GM21717 (cell line): Measurements from ENCODE around the gene CYYR1.

Source experiments
- ATAC-seq: cut with Tn5 transposase; IDR thresholded peaks from one replicate; pipeline ENCODE4 v1.9.1; 2021; ENCODE audit warnings: mild to moderate bottlenecking, moderate library complexity; ENCODE audit not compliant: unreplicated experiment

The CYYR1 gene

DNA sequence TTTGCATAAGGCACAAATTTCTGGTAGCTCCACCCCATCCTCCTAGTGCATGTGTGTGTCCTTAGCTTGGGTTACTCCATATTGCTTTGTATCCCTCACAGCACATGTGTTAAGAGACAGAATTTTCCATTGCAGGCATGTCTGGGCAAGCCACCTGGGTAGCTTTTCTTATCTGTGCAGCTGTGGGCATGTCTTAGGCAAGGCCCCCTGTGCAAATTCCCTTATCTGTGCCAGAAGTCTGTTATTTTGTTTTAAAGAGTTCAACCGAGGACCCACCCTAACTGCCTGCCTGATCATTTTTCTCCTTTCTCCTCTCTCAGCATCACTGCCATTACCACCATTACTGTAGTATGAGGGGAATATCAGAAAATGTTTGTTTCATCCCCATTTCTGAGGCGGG, 131.9 kb downstream of the CYYR1 start:
- ATAC-seq: no peak

DNA sequence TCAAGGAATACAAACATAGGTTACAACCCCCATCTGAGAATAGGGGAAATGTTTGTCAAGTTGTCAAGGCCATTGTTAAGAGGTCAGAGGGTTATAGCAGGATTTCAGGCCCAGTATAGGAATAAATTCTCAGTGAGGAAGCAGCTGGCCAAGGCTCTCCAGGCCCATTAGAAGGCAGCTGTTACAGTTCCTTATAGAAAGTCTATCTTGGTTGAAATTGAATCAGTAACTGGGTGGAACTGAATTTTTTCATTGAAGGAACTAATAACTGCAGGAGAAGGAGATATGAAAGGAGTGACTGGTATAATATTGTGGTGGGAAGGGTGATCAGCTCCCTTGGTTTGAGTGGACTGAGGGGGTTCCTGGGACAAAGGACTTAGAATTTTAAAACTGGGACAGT, 134.1 kb downstream of the CYYR1 start:
- no peak for ATAC-seq

DNA sequence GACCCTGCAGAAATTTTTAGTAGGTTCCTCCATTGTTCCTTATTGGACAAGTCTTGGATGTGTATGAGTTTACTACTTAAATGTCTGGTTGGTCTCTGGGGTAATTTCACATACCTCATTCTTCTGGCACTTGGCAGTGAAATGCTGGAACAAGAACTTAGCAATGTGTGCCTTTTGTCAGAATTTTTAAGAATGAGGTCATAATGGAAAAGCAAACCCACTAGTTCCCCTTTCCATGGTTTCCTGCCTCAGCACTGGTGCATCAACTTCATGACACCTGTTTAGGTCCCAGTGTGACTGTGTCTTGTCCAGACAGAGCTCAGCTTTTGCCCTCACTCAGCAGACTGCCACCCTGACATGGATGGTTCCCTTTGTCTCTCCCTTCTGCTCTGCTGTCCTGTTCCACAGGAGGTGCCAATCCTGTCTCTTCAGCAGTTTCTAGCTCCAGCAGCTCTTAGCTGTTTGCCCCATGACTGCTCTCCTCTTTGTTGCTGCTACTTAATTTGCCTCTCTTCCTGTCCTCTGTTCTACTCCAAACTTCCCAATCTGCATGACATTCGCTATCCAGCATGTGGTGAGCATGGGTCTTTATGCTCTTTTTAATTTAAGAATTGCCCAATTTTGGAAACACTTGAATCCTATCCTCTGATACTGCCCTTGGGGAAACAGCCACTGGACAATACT, 135.6 kb downstream of the CYYR1 start:
- no peak for ATAC-seq

DNA sequence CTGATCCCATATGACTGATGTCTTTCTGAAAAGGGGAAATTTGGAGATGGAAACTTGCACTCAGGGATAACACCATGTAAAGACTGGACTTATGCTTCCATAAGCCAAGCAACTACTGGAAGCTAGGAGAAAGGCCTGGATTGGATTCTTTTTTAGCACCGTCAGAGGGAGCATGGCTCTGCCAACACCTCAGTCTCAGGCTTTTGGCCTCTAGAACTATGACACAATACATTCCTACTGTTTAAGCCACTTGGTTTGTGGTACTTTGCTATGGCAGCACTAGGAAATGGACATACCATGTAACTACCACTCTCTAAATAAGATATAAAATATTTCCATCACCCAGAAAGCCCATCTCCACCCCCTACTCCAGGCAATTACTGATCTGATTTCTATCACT, 139.7 kb downstream of the CYYR1 start:
- no peak for ATAC-seq

DNA sequence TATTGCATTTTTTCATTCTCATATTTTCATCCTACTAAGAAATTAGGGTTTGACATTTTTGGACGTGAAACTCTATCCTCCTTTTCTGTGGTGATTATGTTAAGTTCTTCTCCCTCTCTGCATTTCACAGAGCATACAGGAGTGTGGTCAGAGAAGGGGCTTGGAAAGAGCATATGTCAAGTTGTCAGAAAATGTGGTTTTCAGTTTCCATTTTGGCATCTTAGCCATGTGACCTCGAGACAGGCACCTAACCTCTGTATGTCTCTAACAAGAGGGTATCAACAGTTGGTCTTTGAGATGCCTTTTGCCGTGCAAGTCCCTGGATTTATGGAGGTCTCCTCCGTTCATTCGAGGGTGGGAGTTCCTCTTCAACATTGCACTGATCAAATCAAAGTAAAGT, 140.7 kb downstream of the CYYR1 start:
- no peak for ATAC-seq

DNA sequence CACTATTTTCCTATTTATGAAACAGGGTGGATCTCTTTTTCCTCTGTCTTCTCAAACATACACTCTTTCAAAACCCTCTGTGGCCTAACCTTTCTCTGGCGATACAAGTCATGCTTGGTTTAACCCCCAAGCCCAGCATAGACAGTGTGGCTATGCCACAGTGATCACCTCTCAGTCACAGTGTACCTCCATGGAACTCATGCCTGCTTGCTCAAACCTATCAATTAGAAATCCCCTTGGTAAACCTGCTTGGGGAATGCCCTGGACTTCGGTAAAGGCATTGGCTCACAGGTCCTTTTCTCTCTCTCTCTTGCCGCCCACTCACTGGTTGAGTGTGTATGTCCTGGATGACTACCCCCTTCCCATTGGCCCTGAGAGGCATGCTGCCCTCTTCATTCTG, 147.5 kb downstream of the CYYR1 start:
- ATAC-seq: no peak

DNA sequence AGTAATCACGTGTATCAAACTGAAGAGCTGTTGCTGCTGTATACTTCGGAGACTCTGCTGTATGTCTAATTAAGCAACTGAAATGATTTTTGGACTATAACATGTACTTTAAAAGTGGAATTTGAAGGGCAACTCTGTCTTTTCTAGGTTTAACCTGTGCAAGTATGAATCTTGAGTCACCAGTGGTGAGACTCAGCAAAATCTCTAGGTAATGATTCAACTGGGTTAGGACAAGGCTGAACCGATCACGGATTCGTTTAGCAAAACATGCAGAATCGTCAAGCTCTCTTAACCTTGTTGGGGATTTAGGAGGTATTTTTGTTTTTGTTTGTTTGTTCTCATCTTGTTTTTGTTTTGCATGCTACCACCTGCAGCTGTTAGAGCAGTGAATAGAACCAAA, 149.6 kb downstream of the CYYR1 start:
- ATAC-seq: no peak

DNA sequence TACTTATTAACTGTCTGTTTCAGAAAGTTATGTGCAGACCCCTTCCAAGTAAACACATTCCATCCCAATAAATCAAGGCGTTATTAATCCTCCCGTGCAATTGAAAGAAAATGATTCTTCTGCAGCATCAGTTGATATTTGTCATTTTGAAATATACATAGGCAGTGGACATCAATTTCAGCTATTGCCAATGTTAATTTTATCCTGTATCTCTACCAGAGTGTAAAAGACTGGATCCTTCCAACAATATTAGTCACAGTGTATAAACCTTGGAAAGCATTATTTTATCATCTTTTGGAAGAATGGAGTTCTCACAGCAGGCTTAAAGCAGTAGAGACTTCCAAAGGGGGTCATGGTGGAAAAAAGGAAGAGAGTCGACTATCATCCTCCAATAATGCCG, 150.4 kb downstream of the CYYR1 start:
- ATAC-seq: no peak

DNA sequence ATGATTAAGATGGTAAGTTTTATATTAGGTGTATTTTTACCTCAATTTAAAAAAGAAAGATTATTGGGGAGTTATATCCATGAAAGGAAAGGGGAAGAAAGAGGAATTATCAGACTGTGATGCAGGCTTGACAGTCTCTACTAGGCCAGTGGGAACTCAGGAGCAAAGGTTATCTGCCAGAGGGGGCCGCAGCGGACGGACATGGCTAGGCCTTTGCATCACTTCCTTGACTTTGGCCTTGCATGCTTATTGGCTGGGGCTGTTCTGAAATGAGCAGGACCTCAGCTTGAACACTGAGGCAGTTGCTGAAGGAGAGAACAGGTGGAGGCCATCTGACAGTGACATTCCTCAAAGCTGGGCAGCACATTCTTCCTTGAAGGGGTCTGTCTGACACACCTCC, 150.9 kb downstream of the CYYR1 start:
- ATAC-seq: no peak

DNA sequence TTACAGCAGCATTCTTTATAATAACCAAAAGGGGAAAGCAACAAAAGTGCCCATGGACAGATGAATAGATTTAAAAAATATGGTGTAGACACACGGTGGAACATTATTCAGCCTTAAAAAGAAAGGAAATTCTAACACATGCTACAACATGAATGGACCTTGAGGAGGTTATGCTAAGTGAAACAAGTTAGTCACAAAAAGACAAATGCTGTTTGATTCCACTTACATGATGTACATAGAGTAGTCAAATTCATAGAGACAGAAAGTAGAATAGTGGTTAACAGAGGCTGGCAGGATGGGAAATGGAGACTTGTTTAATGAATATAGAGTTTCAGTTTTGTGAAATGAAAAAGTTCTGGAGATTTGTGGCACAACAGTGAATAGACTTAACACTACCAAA, 151.4 kb downstream of the CYYR1 start:
- no peak for ATAC-seq
